Activated gamma-delta T cell treated with Interleukin-2 at 50 U/mL for 16 hours (primary cell): Measurements from ENCODE around the gene CCDC146.
"Not testable (repeated sequence)": the region's sequence is repeated elsewhere in the genome, so short reads cannot be mapped to it uniquely, and the experiment has no call there.

Source experiments
- DNase-seq: peaks from one replicate; pipeline ENCODE4 v3.0.0-alpha.2; 2020

Gene CCDC146

DNA sequence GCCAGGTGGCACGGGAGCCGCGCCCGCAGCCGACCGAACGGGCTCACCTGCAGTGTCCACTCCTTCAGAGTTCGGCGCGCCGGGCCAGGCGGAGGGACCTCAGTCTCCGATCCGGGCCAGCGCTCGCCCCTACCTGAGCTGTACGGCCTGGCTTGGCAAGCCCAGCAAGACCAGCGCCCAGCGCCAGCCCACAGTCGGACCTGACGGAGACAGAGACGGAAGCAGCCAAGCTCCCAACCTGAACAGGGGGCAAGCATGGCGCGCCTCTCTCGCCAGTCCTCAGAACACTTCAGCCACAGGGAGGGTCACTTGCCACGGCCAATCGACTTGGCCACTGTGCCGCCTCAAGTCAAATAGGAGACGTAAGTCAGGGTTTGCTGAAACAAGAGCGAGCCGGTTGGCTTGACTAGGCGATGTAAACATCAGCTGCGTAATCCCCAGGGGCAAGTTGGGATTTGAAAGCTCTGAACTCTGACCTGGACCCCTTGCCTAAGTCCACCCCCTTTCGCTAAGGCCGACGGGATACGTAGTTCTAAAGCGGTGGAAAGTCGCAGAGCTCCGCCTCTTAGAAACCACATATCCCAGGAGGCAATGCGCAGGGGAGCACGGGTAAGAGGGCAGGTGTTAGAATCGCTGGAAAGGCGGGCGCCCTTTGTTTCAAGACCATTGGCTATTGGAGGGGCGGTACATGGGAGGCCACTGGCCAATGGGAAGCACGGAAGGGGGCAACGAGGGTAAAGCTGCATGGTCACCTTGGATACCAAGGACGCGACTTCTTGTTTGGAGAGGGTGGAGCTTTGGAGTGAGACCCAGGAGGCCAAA, at the start of gene CCDC146:
CCDC146 (plus strand) TSS at position 756 of the 822 bp plus-strand sequence. CDS start 45,054 bp downstream, outside the sequence.
- peak; percentile 89 for DNase-seq

GRCh38 chr7:77074786-77075396, 47.5 kb upstream of the CCDC146 start:
- DNase-seq: not testable (repeated sequence)

GRCh38 chr7:77077060-77077459, 45.4 kb upstream of the CCDC146 start:
- DNase-seq: not testable (repeated sequence)

- not testable (repeated sequence) for DNase-seq
These were observed 43.3 kb upstream of the CCDC146 start for GRCh38 chr7:77079112-77079511.

- DNase-seq: not testable (repeated sequence)
These were observed 42.8 kb upstream of the CCDC146 start for GRCh38 chr7:77079624-77080023.

GRCh38 chr7:77080236-77080635, 42.2 kb upstream of the CCDC146 start:
- DNase-seq: not testable (repeated sequence)

GRCh38 chr7:77082192-77082591, 40.2 kb upstream of the CCDC146 start:
- DNase-seq: not testable (repeated sequence)

- not testable (repeated sequence) for DNase-seq
These were observed 30.1 kb upstream of the CCDC146 start for GRCh38 chr7:77092301-77092700.

DNA sequence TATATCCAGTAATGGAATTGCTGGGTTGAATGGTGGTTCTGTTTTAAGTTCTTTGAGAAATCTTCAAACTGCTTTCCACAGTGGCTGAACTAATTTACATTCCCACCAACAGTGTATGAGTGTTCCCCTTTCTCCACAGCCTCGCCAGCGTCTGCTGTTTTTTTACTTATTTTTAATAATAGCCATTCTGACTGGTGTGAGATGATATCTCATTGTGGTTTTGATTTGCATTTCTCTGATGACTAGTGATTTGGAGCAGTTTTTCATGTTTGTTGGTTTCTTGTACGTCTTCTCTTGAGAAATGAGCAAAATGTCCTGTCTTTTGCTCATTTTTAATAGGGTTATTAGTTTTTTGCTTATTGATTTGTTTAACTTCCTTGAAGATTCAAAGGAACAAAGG, 21.9 kb upstream of the CCDC146 start:
- not testable (repeated sequence) for DNase-seq

DNA sequence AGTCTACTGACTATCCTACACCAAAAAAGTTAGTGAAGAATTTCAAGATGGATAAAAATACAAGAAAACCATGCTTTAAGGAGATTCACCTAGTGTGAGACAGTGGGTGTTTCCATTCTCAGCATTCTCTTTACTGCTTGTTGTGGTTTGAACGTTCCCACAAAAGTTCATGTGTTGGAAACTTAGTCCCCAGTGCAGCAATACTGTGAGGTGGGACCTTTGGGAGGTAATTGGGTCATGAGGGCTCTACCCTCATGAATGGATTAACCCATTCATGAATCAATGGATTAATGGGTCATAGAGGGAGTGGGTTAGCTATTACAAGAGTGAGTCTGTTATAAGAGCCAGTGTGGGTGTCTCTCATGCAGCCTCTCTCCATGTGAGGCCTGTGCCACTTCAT, 21.2 kb upstream of the CCDC146 start:
- DNase-seq: not testable (repeated sequence)

GRCh38 chr7:77102671-77103070, 19.7 kb upstream of the CCDC146 start:
- not testable (repeated sequence) for DNase-seq

DNA sequence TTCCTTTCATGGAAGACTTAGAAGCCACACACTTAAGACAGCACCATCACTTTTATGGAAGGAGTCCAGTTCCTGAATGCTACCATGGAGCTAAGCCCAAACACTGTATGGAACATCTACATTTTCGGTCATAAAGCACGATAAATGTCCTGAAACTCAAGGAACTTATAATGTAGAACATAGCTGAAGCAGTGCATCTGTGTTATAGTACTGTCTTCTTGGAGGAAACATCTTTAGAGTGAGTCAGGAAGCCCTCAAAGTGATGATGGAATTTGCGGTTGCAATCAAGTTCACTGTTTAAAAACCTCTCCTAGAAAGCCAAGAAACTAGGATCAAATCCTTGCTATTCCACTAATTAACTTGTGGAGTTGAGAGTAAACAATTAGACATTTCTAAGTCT, 16.5 kb upstream of the CCDC146 start:
- DNase-seq: not testable (repeated sequence)

GRCh38 chr7:77107659-77108058, 14.8 kb upstream of the CCDC146 start:
- DNase-seq: not testable (repeated sequence)

DNA sequence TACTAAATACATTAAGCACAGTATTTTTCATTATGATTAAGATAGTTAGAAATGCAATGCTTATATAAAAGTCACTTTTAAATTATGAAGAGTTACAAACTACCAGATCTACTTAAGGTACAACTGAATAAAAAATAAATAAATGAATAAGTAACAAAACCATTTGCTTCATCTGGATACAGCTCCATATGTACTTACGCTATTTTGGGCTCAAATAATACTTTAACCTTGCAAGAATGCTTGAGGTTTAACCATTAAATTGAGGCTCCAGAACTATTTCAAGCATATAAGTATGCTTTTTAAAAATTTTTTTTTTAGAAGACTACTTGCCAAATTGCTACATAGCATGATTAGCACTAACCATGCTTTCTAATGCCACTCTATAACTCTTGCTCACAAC, 14.1 kb upstream of the CCDC146 start:
- not testable (repeated sequence) for DNase-seq

DNA sequence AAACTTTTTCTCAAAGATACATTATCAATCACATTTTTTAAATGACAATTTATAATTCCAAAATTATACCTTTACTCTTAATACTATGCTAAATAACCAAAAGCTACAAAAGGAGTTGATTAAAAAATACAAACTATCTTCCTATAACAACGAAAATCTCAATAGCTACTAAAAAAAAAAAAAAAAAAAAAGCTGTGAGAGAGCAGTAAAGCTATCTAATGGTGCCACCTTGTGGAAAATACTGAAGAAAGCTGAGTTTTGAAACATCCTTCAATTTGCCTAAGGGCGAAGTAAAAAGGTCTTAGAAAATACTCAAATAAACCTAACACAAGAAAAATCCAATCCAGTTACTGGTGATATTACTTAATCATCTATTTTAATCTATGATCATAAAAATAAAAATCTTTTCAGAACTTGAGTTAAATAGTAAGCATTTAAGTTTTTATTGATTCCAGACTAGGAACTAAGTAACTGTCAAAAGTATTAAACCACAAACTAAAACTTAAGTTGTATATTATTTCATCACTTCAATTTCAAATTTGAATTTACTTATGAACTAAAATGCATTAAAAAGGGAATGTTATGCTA, 9.6 kb upstream of the CCDC146 start:
- not testable (repeated sequence) for DNase-seq

- DNase-seq: not testable (repeated sequence)
These were observed 3.1 kb downstream of the CCDC146 start for GRCh38 chr7:77125486-77125885.

DNA sequence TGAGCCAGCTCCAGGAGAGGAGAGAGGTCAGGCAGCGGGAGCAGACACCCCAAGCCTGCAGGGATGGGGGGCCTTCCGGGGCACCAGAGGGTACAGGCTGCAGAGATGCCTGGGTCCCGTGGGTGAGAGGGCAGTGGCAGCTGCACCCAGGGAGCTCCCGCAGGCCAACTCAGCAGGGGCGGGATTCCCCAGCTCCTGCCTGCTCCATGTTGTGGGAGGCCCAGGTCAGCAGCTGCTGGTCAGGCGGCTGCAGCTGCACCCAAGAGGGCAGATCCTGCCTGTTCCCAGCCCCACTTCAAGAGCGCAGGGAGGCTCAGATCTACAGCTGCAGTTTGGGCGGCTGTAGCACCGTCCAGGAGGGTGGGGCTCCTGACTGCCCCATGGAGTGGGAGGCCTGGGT, 4.6 kb downstream of the CCDC146 start:
- not testable (repeated sequence) for DNase-seq

- not testable (repeated sequence) for DNase-seq
These were observed 6.4 kb downstream of the CCDC146 start for GRCh38 chr7:77128582-77129410.

- not testable (repeated sequence) for DNase-seq
These were observed 9.4 kb downstream of the CCDC146 start for GRCh38 chr7:77131781-77132180.

DNA sequence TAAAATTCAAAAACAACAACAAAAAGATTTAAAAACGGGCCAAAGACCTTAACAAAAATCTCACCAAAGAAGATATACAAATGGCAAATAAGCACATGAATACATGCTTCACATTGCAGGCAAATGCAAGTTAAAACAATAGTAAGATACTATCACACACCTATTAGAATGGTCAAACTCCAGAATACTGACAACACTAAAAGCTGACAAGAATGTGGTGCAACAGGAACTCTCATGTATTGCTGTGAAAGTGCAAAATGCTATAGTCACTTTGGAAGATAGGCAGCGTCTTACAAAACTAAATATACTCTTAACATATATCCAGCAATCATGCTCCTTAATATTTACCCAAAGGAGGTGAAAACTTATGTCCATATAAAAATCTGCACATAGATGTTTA, 16.3 kb downstream of the CCDC146 start:
- not testable (repeated sequence) for DNase-seq

- DNase-seq: not testable (repeated sequence)
These were observed 17.9 kb downstream of the CCDC146 start for GRCh38 chr7:77140291-77140690.

- not testable (repeated sequence) for DNase-seq
These were observed 29.8 kb downstream of the CCDC146 start for GRCh38 chr7:77152232-77152631.
